ENCODE results near the gene MUSK.
"Not testable (repeated sequence)": the region's sequence is repeated elsewhere in the genome, so short reads cannot be mapped to it uniquely, and the experiment has no call there.

Gene MUSK

GRCh38 chr9:110765926-110766325 lies 97.3 kb downstream of the MUSK start:
- no peak for DNase-seq

DNA sequence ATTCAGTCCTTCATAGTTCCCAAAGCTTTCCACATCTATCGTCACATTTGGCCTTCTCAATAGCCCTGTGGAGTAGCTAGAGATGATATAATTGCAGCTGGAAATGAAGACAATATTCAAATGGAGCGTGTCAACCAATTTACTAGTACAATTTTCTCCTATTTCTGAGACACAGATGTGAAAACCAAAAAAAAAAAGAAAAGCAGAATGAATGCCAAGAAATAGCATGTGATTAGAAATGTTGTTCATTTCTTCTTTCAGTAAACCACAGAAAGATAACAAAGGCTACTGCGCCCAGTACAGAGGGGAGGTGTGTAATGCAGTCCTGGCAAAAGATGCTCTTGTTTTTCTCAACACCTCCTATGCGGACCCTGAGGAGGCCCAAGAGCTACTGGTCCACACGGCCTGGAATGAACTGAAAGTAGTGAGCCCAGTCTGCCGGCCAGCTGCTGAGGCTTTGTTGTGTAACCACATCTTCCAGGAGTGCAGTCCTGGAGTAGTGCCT lies 99.0 kb downstream of the MUSK start:
- DNase-seq: no peak

DNA sequence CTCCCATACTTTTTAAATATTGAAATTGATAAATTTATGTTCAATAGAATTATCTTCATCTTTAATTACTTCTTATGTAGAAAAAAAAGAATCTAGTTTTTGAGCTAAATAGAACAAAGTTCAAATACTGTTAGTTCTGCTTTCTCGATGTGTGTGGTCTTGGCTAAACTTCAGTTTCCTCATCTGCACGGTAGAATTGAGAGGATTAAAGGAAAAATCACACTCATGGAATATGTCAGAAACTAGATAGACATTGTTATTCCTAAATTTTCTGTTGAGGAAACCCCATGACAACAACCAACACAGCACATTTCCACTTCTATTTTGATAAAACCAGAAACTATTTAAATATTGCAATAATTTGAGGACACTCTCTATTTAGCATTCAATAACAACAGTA lies 100.3 kb downstream of the MUSK start:
- peak; percentile 23 for DNase-seq

DNA sequence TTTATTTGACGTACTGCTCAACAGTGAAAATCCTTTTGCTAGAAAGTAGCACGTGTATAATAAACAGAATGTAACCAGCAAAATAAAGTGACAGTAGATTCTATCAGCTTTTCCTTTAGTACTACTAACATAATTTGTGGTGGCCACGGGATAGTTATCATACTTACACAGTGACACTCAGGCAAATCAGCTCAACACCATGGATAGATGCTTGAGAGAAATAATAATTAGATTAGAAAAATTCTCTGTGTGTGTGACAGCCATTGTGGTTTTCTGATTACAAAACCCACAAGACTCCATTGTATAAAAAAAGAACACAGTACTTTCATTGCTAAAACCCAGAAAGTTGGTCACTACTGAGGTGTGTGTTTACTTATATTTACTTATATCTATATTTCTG lies 101.1 kb downstream of the MUSK start:
- no peak for DNase-seq

DNA sequence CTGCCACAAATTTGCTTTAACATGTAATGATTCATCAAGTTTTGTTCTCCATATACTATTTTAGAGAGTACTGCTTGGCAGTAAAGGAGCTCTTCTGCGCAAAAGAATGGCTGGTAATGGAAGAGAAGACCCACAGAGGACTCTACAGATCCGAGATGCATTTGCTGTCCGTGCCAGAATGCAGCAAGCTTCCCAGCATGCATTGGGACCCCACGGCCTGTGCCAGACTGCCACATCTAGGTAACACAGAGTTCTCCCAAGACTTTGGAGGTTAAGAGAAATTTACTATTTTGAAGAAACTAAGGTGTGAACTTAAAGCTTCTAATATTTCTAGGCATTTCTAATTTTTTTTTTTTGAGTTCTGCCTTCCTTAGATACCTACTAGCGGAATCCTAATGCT lies 107.1 kb downstream of the MUSK start:
- DNase-seq: no peak

DNA sequence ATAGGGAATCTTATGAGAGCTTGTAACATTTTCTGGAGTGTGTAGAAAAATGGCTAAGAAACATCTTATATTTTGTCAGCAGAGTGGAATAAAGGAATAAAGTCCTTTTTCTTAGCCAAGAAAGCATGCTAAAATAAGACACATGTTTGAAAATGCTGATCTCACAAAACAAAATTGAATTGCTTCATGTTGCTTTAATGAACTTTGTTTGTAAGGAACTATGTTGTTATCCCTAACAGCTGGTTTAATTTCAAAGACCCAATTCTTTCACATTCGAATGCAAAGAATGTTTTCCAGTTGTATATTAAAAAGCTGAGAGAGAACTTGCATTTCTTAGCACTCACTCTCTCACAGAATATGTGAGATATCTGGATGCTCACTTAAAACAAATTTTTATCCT lies 107.6 kb downstream of the MUSK start:
- no peak for DNase-seq

GRCh38 chr9:110777196-110777875 lies 108.7 kb downstream of the MUSK start:
- peak; percentile 48 for DNase-seq

GRCh38 chr9:110777876-110778215 lies 109.3 kb downstream of the MUSK start:
- no peak for DNase-seq

GRCh38 chr9:110782701-110783100 lies 114.1 kb downstream of the MUSK start:
- no peak for DNase-seq

GRCh38 chr9:110784309-110784708 lies 115.7 kb downstream of the MUSK start:
- no peak for DNase-seq

- DNase-seq: no peak
These were observed 116.6 kb downstream of the MUSK start for GRCh38 chr9:110785166-110785565.

- not testable (repeated sequence) for DNase-seq
These were observed 119.8 kb downstream of the MUSK start for GRCh38 chr9:110788396-110788795.

GRCh38 chr9:110788871-110789270 lies 120.3 kb downstream of the MUSK start:
- no peak for DNase-seq

DNA sequence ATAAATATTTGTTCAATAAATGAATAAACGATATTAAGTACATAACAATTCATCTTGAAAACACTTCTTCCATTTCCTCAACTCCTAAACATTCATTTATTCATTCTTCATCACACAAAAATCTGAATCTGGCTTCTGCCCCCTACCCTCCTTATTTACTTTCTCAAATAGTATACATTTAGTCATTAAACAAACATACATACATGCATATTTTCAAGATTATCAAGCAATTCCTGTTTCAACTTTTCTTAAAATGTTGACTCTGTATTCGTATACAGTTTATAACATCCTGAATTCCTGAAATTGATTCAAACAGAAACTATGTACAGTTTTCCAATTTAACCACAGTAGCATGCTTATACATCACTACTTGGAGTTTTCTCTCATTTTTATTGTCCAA lies 129.0 kb downstream of the MUSK start:
- no peak for DNase-seq

- no peak for DNase-seq
These were observed 130.8 kb downstream of the MUSK start for GRCh38 chr9:110799396-110799795.

GRCh38 chr9:110801426-110801825 lies 132.8 kb downstream of the MUSK start:
- DNase-seq: peak; percentile 67

DNA sequence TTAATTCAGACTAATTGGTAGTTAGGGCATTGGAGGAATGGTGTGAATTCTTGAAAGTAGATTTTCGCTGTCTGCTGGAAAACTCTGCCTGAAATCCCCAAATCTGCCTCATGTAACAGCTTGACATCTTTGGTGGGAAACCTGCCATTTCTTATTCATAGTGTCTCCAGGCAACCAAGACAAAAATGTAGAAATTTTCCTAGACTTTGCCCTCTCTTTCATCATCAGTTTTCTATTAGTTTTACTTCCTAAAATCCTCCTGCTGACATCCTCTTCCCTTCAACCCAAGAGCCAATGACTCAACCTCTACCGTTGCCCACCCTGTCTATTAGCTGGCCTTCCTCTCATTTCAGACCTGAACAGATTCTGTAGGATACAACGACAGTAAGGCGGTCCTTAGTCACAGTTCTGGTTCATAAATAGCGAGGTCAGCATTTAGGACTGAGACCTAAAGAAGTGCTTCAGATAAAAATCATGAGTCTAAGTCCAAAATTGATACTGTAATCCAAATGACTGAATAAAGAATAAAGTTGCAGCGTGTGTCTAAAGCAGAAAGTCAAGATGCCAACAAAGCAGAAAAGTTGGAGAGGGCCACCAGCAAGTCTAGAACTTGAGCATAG lies 133.9 kb downstream of the MUSK start:
- peak; percentile 95 for DNase-seq

- no peak for DNase-seq
These were observed 139.5 kb downstream of the MUSK start for GRCh38 chr9:110807956-110808598.

DNA sequence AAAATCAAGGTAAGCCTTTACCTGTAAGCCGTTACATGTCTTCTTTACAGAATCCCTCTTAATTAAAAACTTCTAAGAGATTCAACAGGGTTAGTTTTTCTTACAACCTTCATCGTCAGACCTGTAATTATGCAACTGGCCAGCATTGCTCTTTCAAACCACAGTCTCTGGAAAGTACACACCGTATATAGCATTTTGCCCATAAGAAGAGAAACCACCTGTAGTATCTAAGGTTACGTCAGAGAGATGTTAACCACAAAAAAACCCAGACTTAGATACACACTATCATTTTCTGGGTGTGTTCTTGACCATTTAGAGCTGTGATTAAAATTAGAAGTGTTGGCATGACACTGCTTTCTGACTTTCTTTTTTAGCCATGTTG lies 140.0 kb downstream of the MUSK start:
- DNase-seq: peak; percentile 26

- no peak for DNase-seq
These were observed 140.5 kb downstream of the MUSK start for GRCh38 chr9:110809038-110809595.

GRCh38 chr9:110810262-110810976 lies 141.8 kb downstream of the MUSK start:
- peak; percentile 21 for DNase-seq

- DNase-seq: no peak
These were observed 144.3 kb downstream of the MUSK start for GRCh38 chr9:110812886-110813285.

DNA sequence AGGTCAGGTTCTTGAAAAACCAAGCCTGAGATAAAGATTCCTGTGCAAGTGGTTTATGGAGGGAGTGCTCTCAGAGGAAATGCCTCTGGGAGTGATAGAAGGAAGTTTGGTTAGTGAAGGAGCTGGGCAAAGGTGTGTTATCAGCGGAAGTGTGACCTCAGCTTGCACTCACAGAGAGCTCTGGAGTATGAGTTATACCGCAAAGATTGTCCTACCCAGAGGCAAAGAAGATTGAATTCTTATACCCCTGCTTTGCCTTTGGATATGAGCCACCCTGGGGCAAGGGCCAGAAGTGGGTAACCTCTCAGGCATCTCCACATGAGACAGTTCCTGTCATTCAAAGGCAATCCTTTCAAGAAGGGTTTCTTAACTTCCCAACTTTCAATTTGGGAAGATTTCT lies 145.6 kb downstream of the MUSK start:
- DNase-seq: no peak

Measured in MV-4-11 (cell line).